ENCODE measurements around the gene CRYM.

CRYM gene

GRCh38 chr16:21239646-21240045 is 38.4 kb downstream of the CRYM start:
- Mint-ChIP-seq H3K27me3 (ENCODE audit: low read depth) (no peaks in the 10 kb centered on the region), H3K4me3 (no peak overlapping the region), H3K9me3 (no peaks in the 10 kb centered on the region), H3K36me3 (ENCODE audit: low read depth) (no peaks in the 10 kb centered on the region), H3K4me1 (peaks cover 14% of the 10 kb centered on the region), H3K27ac (no peak overlapping the region)
- TF ChIP-seq, protein P1, sequence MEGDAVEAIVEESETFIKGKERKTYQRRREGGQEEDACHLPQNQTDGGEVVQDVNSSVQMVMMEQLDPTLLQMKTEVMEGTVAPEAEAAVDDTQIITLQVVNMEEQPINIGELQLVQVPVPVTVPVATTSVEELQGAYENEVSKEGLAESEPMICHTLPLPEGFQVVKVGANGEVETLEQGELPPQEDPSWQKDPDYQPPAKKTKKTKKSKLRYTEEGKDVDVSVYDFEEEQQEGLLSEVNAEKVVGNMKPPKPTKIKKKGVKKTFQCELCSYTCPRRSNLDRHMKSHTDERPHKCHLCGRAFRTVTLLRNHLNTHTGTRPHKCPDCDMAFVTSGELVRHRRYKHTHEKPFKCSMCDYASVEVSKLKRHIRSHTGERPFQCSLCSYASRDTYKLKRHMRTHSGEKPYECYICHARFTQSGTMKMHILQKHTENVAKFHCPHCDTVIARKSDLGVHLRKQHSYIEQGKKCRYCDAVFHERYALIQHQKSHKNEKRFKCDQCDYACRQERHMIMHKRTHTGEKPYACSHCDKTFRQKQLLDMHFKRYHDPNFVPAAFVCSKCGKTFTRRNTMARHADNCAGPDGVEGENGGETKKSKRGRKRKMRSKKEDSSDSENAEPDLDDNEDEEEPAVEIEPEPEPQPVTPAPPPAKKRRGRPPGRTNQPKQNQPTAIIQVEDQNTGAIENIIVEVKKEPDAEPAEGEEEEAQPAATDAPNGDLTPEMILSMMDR (IDR thresholded peaks at IDR 0.05; ENCODE audit: unreplicated experiment in 3 of 3): no peak

DNA sequence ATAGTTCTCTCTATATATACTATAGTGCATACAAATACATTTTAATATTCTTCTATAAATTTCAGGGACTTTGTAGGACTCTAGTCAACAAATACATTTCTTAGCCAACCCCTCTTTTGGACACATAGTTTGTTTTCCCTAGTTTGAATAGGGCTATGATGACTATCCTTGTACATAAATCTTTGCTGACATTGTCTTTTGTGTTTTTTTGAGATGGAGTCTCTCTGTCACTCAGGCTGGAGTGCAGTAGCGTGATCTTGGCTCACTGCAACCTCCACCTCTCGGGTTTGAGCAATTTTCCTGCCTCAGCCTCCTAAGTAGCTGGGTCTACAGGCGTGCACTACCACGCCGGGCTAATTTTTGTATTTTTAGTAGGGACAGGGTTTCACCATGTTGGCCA is 41.3 kb downstream of the CRYM start:
- TF ChIP-seq, protein P1 (IDR thresholded peaks at IDR 0.05; ENCODE audit: unreplicated experiment in 3 of 3): no peak
- Mint-ChIP-seq H3K27ac (no peak overlapping the region), H3K9me3 (no peaks in the 10 kb centered on the region)

GRCh38 chr16:21235199-21235585 is 42.9 kb downstream of the CRYM start:
- Mint-ChIP-seq H3K4me1 (no peaks in the 10 kb centered on the region), H3K4me3 (peak overlapping the region in 1 of 3 experiments; percentile 4), H3K27me3 (ENCODE audit: low read depth) (no peaks in the 10 kb centered on the region), H3K36me3 (ENCODE audit: low read depth) (no peaks in the 10 kb centered on the region), H3K27ac (no peak overlapping the region), H3K9me3 (no peaks in the 10 kb centered on the region)
- TF ChIP-seq, protein P1 (IDR thresholded peaks at IDR 0.05; ENCODE audit: unreplicated experiment in 3 of 3): no peak

More for the DNA sequence above, 41.3 kb downstream of the CRYM start:
- Mint-ChIP-seq H3K27me3 (ENCODE audit: low read depth) (no peaks in the 10 kb centered on the region), H3K36me3 (ENCODE audit: low read depth) (no peaks in the 10 kb centered on the region), H3K4me3 (no peak overlapping the region), H3K4me1 (no peaks in the 10 kb centered on the region)

DNA sequence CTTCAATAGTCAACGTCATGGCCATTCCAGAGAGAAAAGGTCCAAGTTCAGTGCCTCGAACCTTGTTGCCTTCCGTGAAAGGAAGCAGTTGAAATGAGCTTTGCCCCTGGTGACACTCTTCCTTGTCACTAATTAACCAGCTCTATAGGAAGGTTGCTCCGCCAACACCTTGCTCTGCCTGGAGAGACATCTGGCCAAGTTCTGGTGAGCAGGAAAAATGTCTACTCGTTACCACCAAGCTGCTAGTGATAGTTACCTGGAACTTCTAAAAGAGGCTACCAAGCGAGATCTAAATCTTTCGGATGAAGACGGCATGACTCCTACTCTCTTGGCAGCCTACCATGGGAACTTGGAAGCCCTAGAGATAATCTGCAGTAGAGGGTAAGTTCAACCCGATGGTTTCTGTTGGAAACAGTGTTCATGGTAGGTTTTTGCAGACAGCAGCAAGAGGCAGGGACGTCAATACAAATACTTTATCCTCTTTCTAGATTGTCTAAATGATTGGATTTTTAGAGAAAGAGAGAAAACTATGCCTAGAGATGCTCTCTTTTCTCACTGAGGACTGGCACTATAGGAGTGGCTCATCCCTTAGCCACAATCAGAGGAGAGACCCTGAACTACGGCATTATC is 44.5 kb downstream of the CRYM start, which contains the start of gene ANKS4B:
Gene ANKS4B, plus strand, starts transcription at position 179 of the 630 bp plus-strand sequence. Its CDS starts 39 bp downstream, at position 218.
- peak within 1 kb of the TSS in 2 of 3 experiments; percentile 74 to 90 for H3K27ac Mint-ChIP-seq
- H3K4me3 Mint-ChIP-seq: peak within 1 kb of the TSS; percentile 16 to 70 (median 62)
- peaks cover under 1% of the 10 kb centered on the region for H3K27me3 Mint-ChIP-seq (ENCODE audit: low read depth)
- TF ChIP-seq, protein P1 (IDR thresholded peaks at IDR 0.05; ENCODE audit: unreplicated experiment in 3 of 3): no peak
- no peaks in the 10 kb centered on the region for H3K4me1 Mint-ChIP-seq
- no peaks in the 10 kb centered on the region for H3K36me3 Mint-ChIP-seq (ENCODE audit: low read depth)
- no peaks in the 10 kb centered on the region for H3K9me3 Mint-ChIP-seq

DNA sequence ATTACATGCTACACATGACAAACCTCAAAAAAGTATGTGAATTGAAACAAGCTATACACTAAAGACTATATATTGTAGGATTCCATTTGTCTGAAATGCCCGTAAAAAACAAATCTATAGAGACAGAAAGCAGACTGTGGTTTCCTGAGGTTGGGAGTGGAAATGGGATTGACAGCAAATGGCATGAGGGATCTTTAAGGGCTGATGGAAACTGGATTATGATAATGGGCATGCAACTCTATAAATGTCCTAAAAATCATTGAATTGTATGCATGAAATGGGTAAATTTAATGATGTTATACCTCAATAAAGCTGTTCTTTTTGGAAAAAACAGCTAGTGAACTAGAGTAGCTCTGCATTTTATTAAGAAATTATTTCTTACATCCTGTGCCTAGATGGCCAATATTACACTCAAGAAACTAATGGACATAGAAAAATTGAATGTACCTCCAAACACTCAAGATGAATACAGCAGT is 45.0 kb downstream of the CRYM start:
- no peaks in the 10 kb centered on the region for H3K4me1 Mint-ChIP-seq
- peak overlapping the region in 1 of 3 experiments; percentile 90 for H3K27ac Mint-ChIP-seq
- H3K27me3 Mint-ChIP-seq (ENCODE audit: low read depth): peaks cover 6% of the 10 kb centered on the region
- H3K9me3 Mint-ChIP-seq: no peaks in the 10 kb centered on the region
- peak overlapping the region in 1 of 3 experiments; percentile 70 for H3K4me3 Mint-ChIP-seq
- TF ChIP-seq, protein P1 (IDR thresholded peaks at IDR 0.05; ENCODE audit: unreplicated experiment in 3 of 3): no peak
- no peaks in the 10 kb centered on the region for H3K36me3 Mint-ChIP-seq (ENCODE audit: low read depth)

DNA sequence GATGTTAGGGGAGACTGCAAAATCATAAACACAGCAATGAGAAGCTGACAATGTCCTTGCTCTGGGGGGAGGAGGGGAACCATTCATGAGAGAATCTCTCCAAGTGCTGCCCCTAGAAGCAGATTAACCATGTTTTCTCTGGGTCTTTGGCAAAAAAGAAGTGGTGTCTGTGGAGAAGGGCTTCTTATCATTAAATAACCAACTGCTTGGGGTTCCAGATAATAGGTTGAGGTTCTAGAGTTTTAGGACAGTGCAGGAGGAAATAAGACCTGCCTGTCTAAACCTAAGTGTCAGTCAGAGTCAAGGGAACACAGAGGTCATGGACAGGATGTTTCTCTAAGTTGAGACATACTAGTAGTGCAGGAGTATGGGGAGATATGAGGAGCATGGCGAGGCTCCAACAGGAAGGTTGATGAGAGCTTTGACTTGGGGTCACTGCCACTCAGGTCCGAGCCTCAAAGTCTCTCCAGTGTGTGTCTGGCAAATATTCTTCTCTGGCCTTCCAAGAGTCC is 49.7 kb downstream of the CRYM start:
- no peaks in the 10 kb centered on the region for H3K36me3 Mint-ChIP-seq (ENCODE audit: low read depth)
- no peak overlapping the region for H3K27ac Mint-ChIP-seq
- no peaks in the 10 kb centered on the region for H3K9me3 Mint-ChIP-seq
- TF ChIP-seq, protein P1 (IDR thresholded peaks at IDR 0.05; ENCODE audit: unreplicated experiment in 3 of 3): no peak
- H3K4me1 Mint-ChIP-seq: no peaks in the 10 kb centered on the region
- H3K4me3 Mint-ChIP-seq: no peak overlapping the region
- H3K27me3 Mint-ChIP-seq (ENCODE audit: low read depth): peaks cover 20% of the 10 kb centered on the region

All from nephron (organoid).